ENCODE results near the gene HDAC4. TPM values are rescaled to one million over a fixed set of nuclear protein-coding genes. Genes with fewer than 3 reads are reported as not detected.

HDAC4 gene
- total and polyA plus RNA-seq, 2 of the 8 experiments (the other 6 are each of a cell fraction or from before 2014, with no cell fraction given) = 15.4 to 31.5 TPM

DNA sequence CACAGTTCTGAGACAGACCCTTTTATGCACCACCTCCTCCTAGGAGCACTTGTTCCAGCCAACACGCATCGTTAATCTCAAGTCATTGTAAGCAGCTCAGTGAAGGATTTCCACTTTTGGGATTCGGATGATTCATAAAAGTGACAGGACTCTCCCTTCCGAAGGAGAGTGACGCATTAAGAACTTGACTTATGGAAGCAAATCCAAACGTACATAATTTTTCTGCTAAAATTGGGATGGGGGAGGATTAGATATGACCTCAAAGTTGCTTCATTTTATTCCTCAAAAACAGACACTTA is 387.2 kb downstream of the HDAC4 start:
- H2BK15ac ChIP-seq (ENCODE audit: low read length) = no peak overlapping the region
- H4K20me1 ChIP-seq (replicated peaks in 1 of 2; ENCODE audit: control insufficient read depth in 1 of 2, insufficient read depth in 2 of 2, low read length in 2 of 2) = no peaks in the 10 kb centered on the region
- H3K18ac ChIP-seq (ENCODE audit: extremely low read depth, low read length) = no peak overlapping the region
- no peaks in the 10 kb centered on the region for H3K9me3 ChIP-seq (ENCODE audit: insufficient read depth in 2 of 2, low read depth in 1 of 2, low read length in 1 of 2)
- ChIA-PET CTCF (ENCODE audit: partially characterized antibody) (no interaction called here), POLR2A (ENCODE audit: partially characterized antibody) (no interaction called here)
- H3K23me2 ChIP-seq (ENCODE audit: low read depth, low read length) = no peaks in the 10 kb centered on the region
- H2BK120ac ChIP-seq (replicated peaks; ENCODE audit: low read depth, low read length) = no peak overlapping the region
- no peak overlapping the region for H2BK5ac ChIP-seq (ENCODE audit: low read depth, low read length)
- H3K79me1 ChIP-seq (ENCODE audit: low read depth, low read length) = no peaks in the 10 kb centered on the region
- no peak overlapping the region for H3K14ac ChIP-seq (ENCODE audit: insufficient read length)
- H2BK20ac ChIP-seq (ENCODE audit: low read length) = no peak overlapping the region
- H4K5ac ChIP-seq (ENCODE audit: insufficient read length, low read depth, low read length) = no peak overlapping the region
- H3K23ac ChIP-seq (ENCODE audit: insufficient read length) = no peak overlapping the region
- no peak overlapping the region for H3K4me3 ChIP-seq (ENCODE audit: extremely low read depth in 1 of 4, insufficient read depth in 2 of 4, low read depth in 3 of 4, low read length in 4 of 4)
- no peaks in the 10 kb centered on the region; a peak in 2 of 7 replicates for H3K27me3 ChIP-seq (replicated peaks in 1 of 4; ENCODE audit: control insufficient read depth in 3 of 4, extremely low read depth in 1 of 4, insufficient read depth in 3 of 4, low read length in 3 of 4)
- no peak overlapping the region for H3K9ac ChIP-seq (replicated peaks in 1 of 4; ENCODE audit: extremely low read depth in 1 of 4, low read depth in 3 of 4, low read length in 3 of 4)
- WGBS, 2 experiments (ENCODE audit: extremely low coverage in 1 of 2, insufficient coverage in 1 of 2, insufficient read length in 1 of 2, insufficient replicate concordance in 2 of 2, low coverage in 1 of 2, low lambda C conversion rate in 2 of 2, missing lambda C conversion rate in 1 of 2) = 87% methylated on average over 6 of the region's 6 CpGs; no CpG with 5 or more reads in 1 of the 2 experiments
- no peaks in the 10 kb centered on the region for H3K79me2 ChIP-seq (ENCODE audit: control insufficient read depth in 1 of 2, insufficient read depth in 2 of 2, low read length in 2 of 2)
- TF ChIP-seq SRF (IDR thresholded peaks at IDR 0.05; ENCODE audit: low read depth, low read length) = no peak
- TF ChIP-seq, protein P1, sequence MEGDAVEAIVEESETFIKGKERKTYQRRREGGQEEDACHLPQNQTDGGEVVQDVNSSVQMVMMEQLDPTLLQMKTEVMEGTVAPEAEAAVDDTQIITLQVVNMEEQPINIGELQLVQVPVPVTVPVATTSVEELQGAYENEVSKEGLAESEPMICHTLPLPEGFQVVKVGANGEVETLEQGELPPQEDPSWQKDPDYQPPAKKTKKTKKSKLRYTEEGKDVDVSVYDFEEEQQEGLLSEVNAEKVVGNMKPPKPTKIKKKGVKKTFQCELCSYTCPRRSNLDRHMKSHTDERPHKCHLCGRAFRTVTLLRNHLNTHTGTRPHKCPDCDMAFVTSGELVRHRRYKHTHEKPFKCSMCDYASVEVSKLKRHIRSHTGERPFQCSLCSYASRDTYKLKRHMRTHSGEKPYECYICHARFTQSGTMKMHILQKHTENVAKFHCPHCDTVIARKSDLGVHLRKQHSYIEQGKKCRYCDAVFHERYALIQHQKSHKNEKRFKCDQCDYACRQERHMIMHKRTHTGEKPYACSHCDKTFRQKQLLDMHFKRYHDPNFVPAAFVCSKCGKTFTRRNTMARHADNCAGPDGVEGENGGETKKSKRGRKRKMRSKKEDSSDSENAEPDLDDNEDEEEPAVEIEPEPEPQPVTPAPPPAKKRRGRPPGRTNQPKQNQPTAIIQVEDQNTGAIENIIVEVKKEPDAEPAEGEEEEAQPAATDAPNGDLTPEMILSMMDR (IDR thresholded peaks at IDR 0.05; ENCODE audit: control extremely low read depth in 1 of 3, insufficient read depth in 1 of 3, low read depth in 1 of 3, low read length in 3 of 3) = no peak
- no peak for TF ChIP-seq CEBPB (IDR thresholded peaks at IDR 0.05; ENCODE audit: low read depth, low read length)
- TF ChIP-seq EP300 (IDR thresholded peaks at IDR 0.05; ENCODE audit: borderline replicate concordance in 1 of 2, low read depth in 2 of 2, low read length in 2 of 2) = no peak
- no peak for TF ChIP-seq POLR2AphosphoS5 (IDR thresholded peaks at IDR 0.05; ENCODE audit: low read depth, low read length)
- no peak for TF ChIP-seq TBP (IDR thresholded peaks at IDR 0.05; ENCODE audit: low read depth, low read length)
- TF ChIP-seq ASH2L (IDR thresholded peaks at IDR 0.05; ENCODE audit: low read length) = no peak
- no peak for TF ChIP-seq SIRT6 (IDR thresholded peaks at IDR 0.05; ENCODE audit: low read length)
- no peak for TF ChIP-seq RFX5 (IDR thresholded peaks at IDR 0.05; ENCODE audit: borderline replicate concordance, low read depth, low read length)
- TF ChIP-seq SUZ12 (IDR thresholded peaks at IDR 0.05; ENCODE audit: low read length) = no peak
- TF ChIP-seq BACH1 (IDR thresholded peaks at IDR 0.05; ENCODE audit: low read length) = no peak
- TF ChIP-seq BCL11A (IDR thresholded peaks at IDR 0.05; ENCODE audit: low read depth in 2 of 2, low read length in 2 of 2) = no peak
- no peak for TF ChIP-seq HDAC2 (IDR thresholded peaks at IDR 0.05; ENCODE audit: borderline replicate concordance in 1 of 2, low read depth in 2 of 2, low read length in 2 of 2)
- DNase-seq (ENCODE audit: low read depth in 1 of 2, low spot score in 2 of 2) (no peak), FAIRE-seq (no peak)
- H3K4me2 ChIP-seq (ENCODE audit: insufficient read depth in 1 of 2, low read depth in 2 of 2, low read length in 2 of 2) = no peak overlapping the region
- no peak overlapping the region for H2AFZ ChIP-seq (ENCODE audit: low read length)
- H4K8ac ChIP-seq (ENCODE audit: extremely low read depth, insufficient read depth, low read length) = no peak overlapping the region
- no peak overlapping the region for H3K56ac ChIP-seq (replicated peaks; ENCODE audit: insufficient read length, low read depth, low read length)
- H3K27ac ChIP-seq (ENCODE audit: low read depth, low read length) = no peak overlapping the region
- no peak overlapping the region for H4K91ac ChIP-seq (replicated peaks; ENCODE audit: insufficient read length, low read length)
- H3K4me1 ChIP-seq (replicated peaks in 1 of 4; ENCODE audit: control insufficient read depth in 3 of 4, insufficient read depth in 4 of 4, low read length in 3 of 4) = peaks cover 0 to 7% (median 2%) of the 10 kb centered on the region in 4 experiments; a peak in 4 of 7 replicates
- H2BK12ac ChIP-seq (ENCODE audit: low read depth, low read length) = no peak overlapping the region
- no peak overlapping the region for H2AK5ac ChIP-seq (ENCODE audit: low read depth, low read length)
- H3K36me3 ChIP-seq (ENCODE audit: control insufficient read depth in 2 of 4, insufficient read depth in 4 of 4, low read length in 3 of 4) = no peaks in the 10 kb centered on the region
- no peak overlapping the region for H3K4ac ChIP-seq (replicated peaks; ENCODE audit: insufficient read length, low read depth, low read length)

Measured in H1 (cell line).